HG03442 (cell line): ENCODE measurements around the gene GLP1R.
A peak's percentile ranks its signal among the peaks of the same experiment; 100 is the strongest.

Source experiments
- ATAC-seq: cut with Tn5 transposase; IDR thresholded peaks from one replicate; pipeline ENCODE4 v1.9.1; 2021; ENCODE audit warnings: mild to moderate bottlenecking, moderate library complexity; ENCODE audit not compliant: unreplicated experiment

GLP1R gene

GRCh38 chr6:39085129-39085797 is 36.7 kb downstream of the GLP1R start:
- no peak for ATAC-seq

DNA sequence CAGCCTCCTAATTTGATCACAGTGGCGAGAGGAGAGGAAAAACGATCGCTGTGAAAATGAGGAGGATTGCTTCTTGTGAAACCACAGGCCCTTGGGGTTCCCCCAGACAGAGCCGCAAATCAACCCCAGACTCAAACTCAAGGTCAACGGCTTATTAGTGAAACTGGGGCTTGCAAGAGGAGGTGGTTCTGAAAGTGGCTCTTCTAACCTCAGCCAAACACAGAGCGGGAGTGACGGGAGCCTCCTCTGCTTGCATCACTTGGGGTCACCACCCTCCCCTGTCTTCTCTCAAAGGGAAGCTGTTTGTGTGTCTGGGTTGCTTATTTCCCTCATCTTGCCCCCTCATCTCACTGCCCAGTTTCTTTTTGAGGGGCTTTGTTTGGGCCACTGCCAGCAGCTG is 37.7 kb downstream of the GLP1R start:
- ATAC-seq, result peak; percentile 80

DNA sequence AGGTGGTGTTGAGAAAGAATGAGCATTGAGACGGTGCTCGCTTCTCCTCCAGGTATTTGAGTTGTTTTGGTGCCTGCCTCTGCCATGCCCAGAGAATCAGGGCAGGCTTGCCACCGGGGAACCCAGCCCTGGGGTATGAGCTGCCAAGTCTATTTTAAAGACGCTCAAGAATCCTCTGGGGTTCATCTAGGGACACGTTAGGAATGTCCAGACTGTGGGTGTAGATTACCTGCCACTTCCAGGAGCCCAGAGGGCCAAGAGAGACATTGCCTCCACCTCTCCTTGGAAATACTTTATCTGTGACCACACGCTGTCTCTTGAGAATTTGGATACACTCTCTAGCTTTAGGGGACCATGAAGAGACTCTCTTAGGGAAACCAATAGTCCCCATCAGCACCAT is 38.1 kb downstream of the GLP1R start:
- ATAC-seq, result no peak

DNA sequence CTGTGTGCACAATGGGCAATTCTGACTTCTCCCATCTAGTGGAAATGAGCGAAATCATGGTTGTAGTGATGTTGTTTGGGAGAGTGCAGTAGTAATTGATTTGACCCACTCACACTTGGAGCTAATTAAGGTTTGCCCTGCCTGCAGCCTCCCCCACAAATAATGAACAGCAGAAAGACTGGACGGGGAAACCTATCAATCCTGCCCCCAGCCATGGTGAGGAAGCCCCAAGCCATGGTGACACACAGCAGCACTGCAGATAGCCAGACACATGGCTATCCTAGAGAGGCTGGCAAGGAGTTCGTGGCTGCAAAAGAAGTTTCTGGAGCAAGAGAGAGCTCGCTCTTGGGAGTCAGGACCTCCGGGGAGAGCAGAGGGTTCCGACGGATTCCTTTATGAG is 38.6 kb downstream of the GLP1R start:
- ATAC-seq, result no peak

- no peak for ATAC-seq
These were observed 39.8 kb downstream of the GLP1R start for GRCh38 chr6:39088331-39088730.

DNA sequence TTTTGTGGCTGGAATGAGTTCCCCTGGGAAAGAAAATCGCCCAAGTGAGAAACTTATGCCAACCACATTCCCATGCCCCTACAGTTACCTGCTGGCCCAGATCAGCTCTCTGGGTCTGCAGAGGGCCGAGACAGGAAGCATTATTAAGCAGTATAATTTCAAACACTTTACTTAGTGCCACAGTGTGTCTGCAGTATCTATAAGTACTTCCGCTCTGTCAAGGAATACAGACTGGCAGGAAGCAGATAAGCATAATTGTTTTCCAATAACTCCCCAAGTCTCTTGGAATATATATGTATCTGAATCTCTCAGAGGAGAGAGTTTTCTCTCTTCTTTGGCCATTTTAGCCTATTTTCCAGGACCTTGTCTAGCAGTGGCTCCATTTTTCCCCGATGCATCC is 41.5 kb downstream of the GLP1R start:
- no peak for ATAC-seq

GRCh38 chr6:39091220-39091619 is 42.6 kb downstream of the GLP1R start:
- no peak for ATAC-seq

DNA sequence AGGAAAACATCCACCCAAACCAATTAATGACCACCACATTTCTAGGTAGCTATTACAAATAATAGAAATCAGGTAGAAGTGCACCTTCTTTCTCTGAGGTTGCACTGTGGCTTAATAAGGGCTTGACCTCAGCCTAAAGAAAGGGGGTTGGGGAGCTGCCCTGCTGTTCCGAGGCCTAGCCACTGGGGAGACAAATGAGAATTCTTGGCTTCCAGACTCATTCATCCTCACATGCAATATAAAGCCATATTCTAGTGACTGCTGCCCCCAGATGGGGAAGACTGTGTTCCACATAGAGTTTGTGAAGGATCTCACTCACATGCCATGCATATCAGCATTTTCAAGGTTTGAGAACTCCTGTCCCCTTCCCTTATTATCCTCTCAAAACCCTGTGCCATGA is 43.5 kb downstream of the GLP1R start:
- ATAC-seq, result no peak

GRCh38 chr6:39093149-39093708 is 44.6 kb downstream of the GLP1R start:
- ATAC-seq, result no peak

GRCh38 chr6:39095578-39095977 is 47.0 kb downstream of the GLP1R start:
- no peak for ATAC-seq

- ATAC-seq, result no peak
These were observed 51.8 kb downstream of the GLP1R start for GRCh38 chr6:39100358-39100757.

DNA sequence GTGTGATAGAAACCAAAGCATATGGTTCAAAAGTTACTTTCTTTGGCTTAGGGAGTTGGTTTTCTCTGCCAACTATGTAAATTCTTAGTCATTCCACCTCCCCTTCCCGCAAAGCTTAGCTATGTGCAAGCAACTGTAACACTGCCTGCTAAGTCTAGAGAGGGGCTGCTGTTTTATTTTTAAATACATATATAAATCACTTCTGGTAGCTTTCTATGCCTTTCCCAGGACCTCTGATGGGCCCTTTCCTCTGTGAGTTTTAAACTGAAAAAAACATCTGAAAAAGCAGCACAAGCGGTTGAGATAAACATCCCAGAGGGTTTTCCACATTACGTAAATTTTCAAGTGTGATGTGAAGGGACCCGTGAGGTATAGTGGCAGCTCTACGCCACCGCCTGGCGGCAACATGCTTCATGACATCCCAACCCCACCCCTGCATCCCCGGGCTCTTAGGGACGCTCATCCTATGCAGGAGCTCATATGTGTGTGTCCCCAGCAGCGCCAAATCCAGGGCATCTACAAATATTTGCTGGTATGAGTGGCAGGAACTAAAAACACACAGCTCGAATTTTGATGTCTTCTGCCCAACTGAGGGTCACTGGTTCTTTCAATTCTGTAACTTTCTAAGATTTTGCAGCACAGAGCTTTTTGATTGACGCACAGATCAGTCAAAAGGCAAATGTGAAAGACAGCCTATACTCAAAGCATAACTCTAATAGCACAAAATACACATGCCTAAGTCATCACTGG is 53.7 kb downstream of the GLP1R start:
- ATAC-seq, result peak; percentile 35

DNA sequence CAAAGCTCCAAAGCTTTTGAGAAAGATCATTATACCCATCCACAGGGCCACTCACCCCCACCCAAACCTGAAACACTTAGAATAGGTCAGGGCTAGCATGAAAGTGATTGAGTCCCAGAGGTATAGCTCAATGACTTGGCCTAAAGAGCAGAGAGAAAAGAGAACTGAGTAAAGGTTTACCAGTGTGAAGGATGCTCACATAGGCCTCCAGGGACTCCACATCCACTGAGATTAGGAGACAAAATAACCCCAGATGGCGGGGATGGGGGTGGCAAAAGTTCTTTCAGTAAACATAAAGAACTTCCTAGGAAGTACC is 54.2 kb downstream of the GLP1R start:
- ATAC-seq, result peak; percentile 49

DNA sequence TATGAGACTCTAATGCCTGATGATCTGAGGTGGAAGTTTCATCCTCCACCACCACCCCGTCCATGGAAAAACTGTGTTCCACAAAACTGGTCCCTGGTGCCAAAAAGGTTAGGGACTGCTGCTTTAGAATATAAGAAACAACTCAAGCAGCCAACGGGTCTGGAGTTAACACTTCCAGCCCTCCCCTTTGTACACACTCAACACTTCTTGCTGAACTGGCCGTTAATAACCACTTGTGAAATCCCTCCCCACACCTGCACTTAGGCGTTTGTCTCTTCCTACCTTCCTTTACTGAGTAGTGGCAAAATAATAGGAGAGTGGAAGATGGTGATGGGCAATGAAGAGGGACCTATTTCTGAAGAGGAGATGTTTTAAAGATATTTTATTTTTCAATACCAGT is 55.9 kb downstream of the GLP1R start:
- no peak for ATAC-seq

DNA sequence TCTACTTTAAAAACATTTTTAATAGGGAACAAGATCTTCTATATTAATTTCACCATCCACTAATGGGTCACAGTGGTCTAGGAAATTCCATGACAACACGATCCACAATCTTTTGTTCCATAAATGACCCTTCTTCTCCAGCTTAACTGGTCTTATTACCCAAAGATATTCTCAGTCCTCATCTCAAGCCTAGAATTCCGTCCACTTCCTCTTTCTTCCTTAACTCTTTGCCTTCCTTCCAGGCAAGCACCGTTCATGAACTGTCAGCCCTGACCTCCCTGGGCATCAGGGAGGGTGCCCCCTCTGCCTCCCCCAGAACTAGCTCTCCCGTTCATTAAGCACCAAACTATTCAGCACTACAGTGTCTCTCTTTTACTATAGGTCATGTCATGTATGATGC is 58.5 kb downstream of the GLP1R start:
- no peak for ATAC-seq

GRCh38 chr6:39107641-39108040 is 59.1 kb downstream of the GLP1R start:
- no peak for ATAC-seq

DNA sequence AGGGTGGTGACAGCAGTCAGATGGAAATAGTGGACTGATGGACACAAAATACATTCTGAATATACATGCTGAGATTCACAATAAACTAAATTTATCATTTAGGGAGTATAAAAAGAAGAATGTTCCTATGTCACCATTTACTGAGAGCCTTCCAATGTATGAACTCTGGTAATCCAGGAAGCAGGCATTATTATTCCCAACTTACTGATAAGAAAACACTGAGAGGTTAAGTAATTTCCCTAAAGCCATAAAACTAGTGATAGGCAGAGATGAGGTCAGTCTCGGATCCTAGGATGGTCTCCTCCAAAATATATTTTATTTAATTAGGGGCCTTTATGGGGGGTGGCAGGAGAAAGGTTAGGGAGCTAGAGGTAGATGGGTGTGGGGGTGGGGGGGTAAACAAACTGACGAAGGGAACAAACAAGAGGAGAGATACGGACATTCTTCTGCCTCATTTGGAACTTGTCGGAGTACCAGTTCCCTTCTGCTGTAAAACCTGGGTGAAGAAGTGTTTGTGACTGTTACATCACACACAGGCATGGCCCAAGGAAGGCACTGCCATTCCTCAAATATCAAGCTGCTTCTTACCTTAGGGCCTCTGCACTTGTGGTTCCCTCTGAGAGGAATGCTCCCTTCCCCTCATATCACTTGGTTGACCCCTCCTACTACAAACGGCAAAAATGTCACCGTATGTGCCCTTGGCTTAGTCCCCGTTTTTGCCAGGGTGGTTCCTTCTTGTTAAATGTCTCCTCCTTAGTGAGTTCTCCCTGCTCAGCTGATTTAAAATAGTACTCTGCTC is 59.7 kb downstream of the GLP1R start:
- ATAC-seq, result no peak

DNA sequence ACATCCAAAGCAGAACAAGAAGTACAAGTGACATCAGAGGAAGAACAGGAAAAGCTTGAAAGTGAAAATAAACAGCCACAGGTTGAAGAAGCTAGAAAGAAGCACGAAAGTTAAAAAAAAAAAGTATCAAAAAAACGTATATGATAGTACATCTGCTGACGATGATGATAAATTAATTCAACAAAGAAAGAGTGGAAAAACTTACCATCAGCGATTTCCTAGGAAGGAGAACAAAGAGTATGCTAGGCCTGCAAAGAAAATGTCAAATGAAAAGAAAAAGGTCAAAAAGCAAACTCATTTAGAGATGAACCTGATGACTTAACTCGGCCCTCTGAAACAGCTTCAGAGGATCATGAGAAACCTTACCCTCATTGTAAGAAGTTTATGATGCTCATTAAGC is 62.7 kb downstream of the GLP1R start:
- no peak for ATAC-seq

DNA sequence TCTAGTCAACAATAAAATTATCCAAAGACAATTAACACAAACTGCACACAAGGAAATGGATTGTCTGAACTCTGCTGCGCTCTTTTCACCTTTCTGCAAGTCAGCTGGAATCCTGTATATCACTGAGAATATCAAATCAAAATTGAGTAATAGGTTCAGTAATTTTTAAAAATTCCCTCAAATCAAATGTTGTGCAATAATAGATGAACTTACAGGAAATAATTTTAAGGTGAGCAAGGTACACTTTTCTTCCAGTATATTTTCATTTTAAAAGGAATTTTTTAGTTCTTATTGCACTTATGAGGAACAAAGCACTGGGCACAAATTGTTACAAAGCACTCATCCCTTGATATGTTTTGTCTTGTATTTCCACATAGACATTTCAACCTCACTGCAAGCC is 65.2 kb downstream of the GLP1R start:
- ATAC-seq, result no peak

DNA sequence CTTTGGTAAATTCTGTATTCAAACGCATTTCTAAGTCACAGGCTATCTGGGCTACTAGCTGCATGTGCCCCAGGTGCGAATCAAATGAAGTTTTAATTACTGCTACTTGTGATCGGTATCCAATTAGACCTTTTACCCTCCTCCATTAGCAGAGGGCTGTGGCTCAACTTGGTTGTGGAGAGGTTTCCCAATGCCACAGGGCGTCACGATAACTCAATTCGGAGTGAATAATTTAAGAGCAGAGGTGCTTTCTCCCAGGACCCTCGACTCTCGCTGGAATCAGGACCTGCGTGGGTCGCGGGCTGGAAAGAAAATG is 65.8 kb downstream of the GLP1R start:
- peak; percentile 20 for ATAC-seq

DNA sequence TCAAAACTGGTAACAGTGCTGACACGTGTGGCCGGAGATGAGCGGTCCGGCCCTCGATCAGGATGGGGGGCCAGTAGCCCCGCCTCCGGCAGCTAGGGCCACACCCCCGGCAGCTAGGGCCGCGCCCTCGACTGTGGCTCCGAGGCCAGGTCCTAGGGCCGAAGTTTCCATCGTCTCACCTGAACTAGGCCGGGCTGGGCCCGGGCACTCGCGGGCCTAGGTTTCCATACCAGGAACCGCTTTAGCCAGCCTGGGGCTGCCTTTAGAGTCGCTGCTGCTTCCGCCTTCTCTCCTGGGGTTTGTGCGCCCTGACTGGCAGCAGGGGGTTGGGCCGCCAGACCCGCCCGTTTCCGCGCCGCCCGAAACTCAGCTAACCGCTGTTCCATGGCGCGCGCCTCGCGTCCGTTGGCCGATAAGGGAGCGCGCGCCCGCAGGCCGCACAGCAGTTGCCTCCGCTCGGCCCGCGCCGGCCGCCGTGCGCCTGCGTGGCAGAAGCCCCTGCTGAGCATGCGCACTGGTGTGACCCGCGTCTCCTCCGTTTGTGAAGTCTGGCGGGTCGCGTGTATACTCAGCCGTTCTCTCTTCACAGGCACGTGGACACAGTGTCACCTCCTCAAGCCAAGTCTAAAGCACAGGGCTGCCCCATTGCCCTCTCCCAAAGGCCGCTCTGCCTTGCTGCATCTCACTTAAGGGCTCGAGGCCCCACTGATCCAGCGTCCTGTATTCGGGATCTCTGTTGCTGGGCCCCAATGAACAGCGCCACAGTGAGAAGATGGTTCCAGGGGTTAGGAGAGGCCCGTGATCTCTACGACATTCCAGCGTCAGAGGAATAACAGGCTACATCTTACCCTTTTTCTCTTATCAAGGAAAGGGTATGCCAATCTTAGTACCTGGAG is 66.4 kb downstream of the GLP1R start, which contains the start of gene SAYSD1:
Gene SAYSD1 (minus strand): TSS at position 483 of the 896 bp plus-strand sequence. CDS start 97 bp downstream, at position 386.
- ATAC-seq, result peak; percentile 90
